ENCODE results near the gene C19orf53. TPM values are rescaled to one million over a fixed set of nuclear protein-coding genes. Genes with fewer than 3 reads are reported as not detected.

C19orf53 gene
- total RNA-seq, 3 donors from 2014 or later = 47.8 to 49.5 (median 49.3) TPM

GRCh38 chr19:13795595-13796300, 21.5 kb downstream of the C19orf53 start:
- Histone ChIP-seq H3K9me3 (no peaks in the 10 kb centered on the region), H3K4me3 (peak overlapping the region; percentile 78), H3K36me3 (ENCODE audit: low read depth) (no peaks in the 10 kb centered on the region), H3K4me1 (ENCODE audit: low read depth) (peaks cover 11% of the 10 kb centered on the region)
- ATAC-seq (peak; percentile 16), DNase-seq (peak in 1 of 3 donors; percentile 35)
- TF ChIP-seq CTCF (IDR thresholded peaks at IDR 0.05) = no peak
- intact Hi-C loops (cut with DNase I, micrococcal nuclease) = no loop called here

GRCh38 chr19:13796301-13797057, 22.2 kb downstream of the C19orf53 start:
- no peaks in the 10 kb centered on the region for H3K9me3 ChIP-seq
- TF ChIP-seq CTCF (IDR thresholded peaks at IDR 0.05) = no peak
- ATAC-seq (no peak), DNase-seq (peak; percentile 46 to 77 (median 55))
- no peaks in the 10 kb centered on the region for H3K36me3 ChIP-seq (ENCODE audit: low read depth)
- intact Hi-C loops (cut with DNase I, micrococcal nuclease) = no loop called here
- no peak overlapping the region for H3K4me3 ChIP-seq
- H3K4me1 ChIP-seq (ENCODE audit: low read depth) = peaks cover 11% of the 10 kb centered on the region

GRCh38 chr19:13797058-13797440, 22.8 kb downstream of the C19orf53 start:
- Histone ChIP-seq H3K4me3 (no peak overlapping the region), H3K36me3 (ENCODE audit: low read depth) (no peaks in the 10 kb centered on the region), H3K9me3 (no peaks in the 10 kb centered on the region), H3K4me1 (ENCODE audit: low read depth) (peaks cover 11% of the 10 kb centered on the region)
- no peak for TF ChIP-seq CTCF (IDR thresholded peaks at IDR 0.05)
- intact Hi-C loops (cut with DNase I, micrococcal nuclease) = no loop called here
- no peak for DNase-seq
- no peak for ATAC-seq

- ATAC-seq (no peak), DNase-seq (no peak)
- Histone ChIP-seq H3K9me3 (no peaks in the 10 kb centered on the region), H3K4me1 (ENCODE audit: low read depth) (peaks cover 11% of the 10 kb centered on the region), H3K4me3 (no peak overlapping the region), H3K36me3 (ENCODE audit: low read depth) (no peaks in the 10 kb centered on the region)
- TF ChIP-seq CTCF (IDR thresholded peaks at IDR 0.05) = no peak
- intact Hi-C loops (cut with DNase I, micrococcal nuclease) = no loop called here
These were observed 23.6 kb downstream of the C19orf53 start for GRCh38 chr19:13797870-13798269.

GRCh38 chr19:13799669-13800068, 25.4 kb downstream of the C19orf53 start:
- Histone ChIP-seq H3K9me3 (no peaks in the 10 kb centered on the region), H3K4me1 (ENCODE audit: low read depth) (peaks cover 11% of the 10 kb centered on the region), H3K4me3 (no peak overlapping the region), H3K36me3 (ENCODE audit: low read depth) (no peaks in the 10 kb centered on the region)
- DNase-seq = no peak
- intact Hi-C loops (cut with DNase I, micrococcal nuclease) = no loop called here
- ATAC-seq = no peak
- TF ChIP-seq CTCF (IDR thresholded peaks at IDR 0.05) = no peak
